ENCODE results near the gene NLRP6. TPM values are rescaled to one million over a fixed set of nuclear protein-coding genes. Genes with fewer than 3 reads are reported as not detected.

The NLRP6 gene
- total and polyA plus RNA-seq, 2 donors from 2014 or later = 0.32 to 1.6 TPM

GRCh38 chr11:289712-290620 lies 11.8 kb downstream of the NLRP6 start:
- Histone ChIP-seq H3K9me3 (ENCODE audit: control insufficient read depth in 2 of 3, insufficient read depth in 1 of 3, low read length in 3 of 3) (no peaks in the 10 kb centered on the region), H3K27ac (ENCODE audit: low read depth in 2 of 2, low read length in 2 of 2) (no peak overlapping the region), H3K4me3 (ENCODE audit: low read length in 3 of 3) (peak overlapping the region in 1 of 3 donors; percentile 17), H3K9ac (ENCODE audit: low read length in 3 of 3) (peak overlapping the region in 1 of 3 donors; percentile 34), H3K27me3 (ENCODE audit: control insufficient read depth, insufficient read depth, low read length) (no peaks in the 10 kb centered on the region), H3K4me1 (ENCODE audit: control insufficient read depth in 2 of 3, insufficient read depth in 2 of 3, low read depth in 1 of 3, low read length in 3 of 3) (peaks cover 0 to 8% (median 0%) of the 10 kb centered on the region in 3 donors), H3K36me3 (ENCODE audit: control insufficient read depth in 2 of 3, insufficient read depth in 3 of 3, low read length in 3 of 3) (no peaks in the 10 kb centered on the region)
- no peak for TF ChIP-seq CTCF (IDR thresholded peaks at IDR 0.05; ENCODE audit: borderline replicate concordance, extremely low read depth, insufficient read depth)
- FAIRE-seq (no peak), DNase-seq (peak in 2 of 5 donors; percentile 75 to 81)
- intact Hi-C loops (cut with DNase I) = no loop called here

GRCh38 chr11:290621-291231 lies 12.5 kb downstream of the NLRP6 start:
- intact Hi-C loops (cut with DNase I) = no loop called here
- Histone ChIP-seq H3K9ac (ENCODE audit: low read length in 3 of 3) (no peak overlapping the region), H3K36me3 (ENCODE audit: control insufficient read depth in 2 of 3, insufficient read depth in 3 of 3, low read length in 3 of 3) (no peaks in the 10 kb centered on the region), H3K27me3 (ENCODE audit: control insufficient read depth, insufficient read depth, low read length) (no peaks in the 10 kb centered on the region), H3K9me3 (ENCODE audit: control insufficient read depth in 2 of 3, insufficient read depth in 1 of 3, low read length in 3 of 3) (no peaks in the 10 kb centered on the region), H3K4me3 (ENCODE audit: low read length in 3 of 3) (no peak overlapping the region), H3K27ac (ENCODE audit: low read depth in 2 of 2, low read length in 2 of 2) (no peak overlapping the region), H3K4me1 (ENCODE audit: control insufficient read depth in 2 of 3, insufficient read depth in 2 of 3, low read depth in 1 of 3, low read length in 3 of 3) (peaks cover 0 to 8% (median 0%) of the 10 kb centered on the region in 3 donors)
- DNase-seq (peak in 2 of 5 donors; percentile 38 to 76), FAIRE-seq (no peak)
- no peak for TF ChIP-seq CTCF (IDR thresholded peaks at IDR 0.05; ENCODE audit: borderline replicate concordance, extremely low read depth, insufficient read depth)

GRCh38 chr11:291281-292210 lies 13.3 kb downstream of the NLRP6 start:
- no peak overlapping the region for H3K4me3 ChIP-seq (ENCODE audit: low read length in 3 of 3)
- no peaks in the 10 kb centered on the region for H3K9me3 ChIP-seq (ENCODE audit: control insufficient read depth in 2 of 3, insufficient read depth in 1 of 3, low read length in 3 of 3)
- no peak overlapping the region for H3K9ac ChIP-seq (ENCODE audit: low read length in 3 of 3)
- H3K27me3 ChIP-seq (ENCODE audit: control insufficient read depth, insufficient read depth, low read length) = no peaks in the 10 kb centered on the region
- FAIRE-seq (no peak), DNase-seq (peak in 2 of 5 donors; percentile 35 to 66)
- no peaks in the 10 kb centered on the region for H3K36me3 ChIP-seq (ENCODE audit: control insufficient read depth in 2 of 3, insufficient read depth in 3 of 3, low read length in 3 of 3)
- H3K27ac ChIP-seq (ENCODE audit: low read depth in 2 of 2, low read length in 2 of 2) = no peak overlapping the region
- TF ChIP-seq CTCF (IDR thresholded peaks at IDR 0.05; ENCODE audit: borderline replicate concordance, extremely low read depth, insufficient read depth) = no peak
- peaks cover 0 to 8% (median 0%) of the 10 kb centered on the region in 3 donors for H3K4me1 ChIP-seq (ENCODE audit: control insufficient read depth in 2 of 3, insufficient read depth in 2 of 3, low read depth in 1 of 3, low read length in 3 of 3)
- intact Hi-C loops (cut with DNase I) = no loop called here

All from kidney (tissue), 14 donors.